ENCODE results near the gene MTMR12. TPM values are rescaled to one million over a fixed set of nuclear protein-coding genes. Genes with fewer than 3 reads are reported as not detected.
"Not testable (repeated sequence)": the region's sequence is repeated elsewhere in the genome, so short reads cannot be mapped to it uniquely, and the experiment has no call there.

The MTMR12 gene
- total RNA-seq, 2 donors from 2014 or later: 45.1 to 58.0 TPM

DNA sequence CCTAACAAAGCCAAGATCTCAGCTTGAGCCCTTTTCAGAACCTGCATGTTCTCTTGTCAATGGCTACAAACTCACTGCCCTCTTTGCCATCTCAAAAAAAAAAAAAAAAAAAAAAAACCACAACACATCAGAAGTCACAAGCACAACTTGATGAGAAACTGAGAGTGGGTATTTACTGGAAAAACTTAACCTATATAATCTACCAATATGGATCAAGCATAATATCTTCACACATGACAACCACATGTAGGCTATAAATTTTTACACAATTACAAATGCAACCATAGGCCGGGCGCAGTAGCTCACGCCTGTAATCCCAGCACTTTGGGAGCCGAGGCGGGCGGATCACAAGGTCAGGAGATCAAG, 9.0 kb downstream of the MTMR12 start:
- intact Hi-C loops (cut with DNase I): no loop called here
- DNase-seq (ENCODE audit: low spot score): no peak

DNA sequence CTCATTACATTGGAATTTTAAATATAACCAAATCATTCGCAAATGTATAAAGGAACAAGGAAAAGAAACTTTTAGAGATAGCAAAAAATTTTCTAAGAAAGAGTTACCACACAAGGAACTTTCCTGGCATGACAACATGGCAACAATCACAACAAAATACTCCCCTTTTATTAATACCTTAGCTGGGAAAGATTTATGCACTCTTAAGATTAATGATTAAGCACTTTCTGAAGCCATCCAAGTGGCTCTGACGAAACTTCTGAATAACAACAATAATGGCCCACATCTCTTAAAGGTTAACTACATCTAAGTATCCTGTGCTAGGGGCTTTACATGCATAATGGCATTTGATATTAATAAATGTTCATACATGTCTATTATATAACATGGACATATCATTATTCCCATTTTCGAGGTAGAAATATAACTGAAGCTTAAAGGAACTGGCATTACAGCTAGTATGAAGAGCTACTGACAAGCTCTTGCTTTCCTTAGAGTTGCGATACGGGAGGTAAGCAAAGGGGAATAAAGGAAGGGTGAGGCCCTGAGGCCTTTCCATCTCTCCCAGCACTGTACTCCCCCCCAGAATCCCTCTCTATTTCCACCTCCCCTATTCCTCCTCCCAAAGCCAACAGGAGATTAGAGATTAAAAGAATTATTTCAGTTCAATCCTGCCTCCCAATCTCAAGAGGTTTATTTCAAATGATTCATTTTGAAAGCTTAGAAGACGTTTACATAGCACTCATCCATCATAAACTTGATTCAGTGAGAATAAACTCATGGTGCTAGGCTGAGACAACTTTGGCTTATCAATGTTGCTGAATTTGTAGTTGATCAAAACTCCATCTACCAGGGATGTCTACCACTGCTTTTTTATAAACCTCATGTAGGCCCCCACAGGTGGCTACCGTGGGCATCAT, 9.6 kb downstream of the MTMR12 start:
- no peak for DNase-seq (ENCODE audit: low spot score)
- intact Hi-C loops (cut with DNase I): no loop called here

DNA sequence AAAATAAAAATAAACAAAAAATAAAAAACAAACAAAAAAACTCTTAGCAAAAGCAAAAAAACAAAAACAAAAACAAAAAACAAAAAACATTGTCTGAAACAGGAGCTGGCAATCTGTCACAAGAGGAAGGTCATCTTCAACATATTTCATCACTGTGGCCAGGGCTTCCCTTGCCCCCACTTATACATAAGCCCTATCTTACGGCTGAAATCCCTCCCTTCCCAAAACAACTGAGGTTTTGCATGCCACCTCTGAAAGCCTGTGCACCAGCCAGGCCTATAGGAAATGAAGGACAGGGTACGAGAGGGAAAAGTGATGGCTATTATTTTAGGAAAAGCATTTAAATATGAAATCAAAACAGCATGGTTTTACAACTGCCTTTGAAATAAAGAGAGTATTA, 10.8 kb downstream of the MTMR12 start:
- no peak for DNase-seq (ENCODE audit: low spot score)
- intact Hi-C loops (cut with DNase I): no loop called here

DNA sequence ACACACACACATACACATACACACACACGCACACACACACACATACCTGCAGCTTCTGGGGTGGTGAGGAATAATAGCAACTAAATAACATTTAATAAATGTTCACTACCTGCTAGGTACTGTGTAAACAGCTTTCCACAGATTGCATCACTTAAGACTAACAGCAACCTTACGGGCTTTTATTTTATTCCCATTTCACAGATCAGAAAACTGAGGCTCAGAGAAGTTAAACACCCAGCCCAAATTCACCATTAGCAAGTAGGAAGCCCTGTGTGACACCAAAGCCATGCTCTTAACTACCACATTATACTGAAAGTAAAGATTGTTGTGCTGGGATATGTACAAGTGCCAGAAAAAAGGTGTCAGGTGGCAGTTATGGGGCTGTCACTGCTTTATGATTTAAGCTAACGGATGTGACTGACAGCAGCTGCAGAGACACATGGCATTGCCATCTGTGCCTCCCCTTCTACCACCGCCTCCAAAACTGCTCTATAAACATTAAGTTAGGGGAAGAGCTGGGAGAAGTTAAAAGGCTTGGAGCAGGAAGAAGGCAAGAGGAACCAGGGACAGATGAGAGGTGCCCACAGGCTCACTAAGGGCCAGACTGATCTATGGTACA, 13.6 kb downstream of the MTMR12 start:
- intact Hi-C loops (cut with DNase I): no loop called here

DNA sequence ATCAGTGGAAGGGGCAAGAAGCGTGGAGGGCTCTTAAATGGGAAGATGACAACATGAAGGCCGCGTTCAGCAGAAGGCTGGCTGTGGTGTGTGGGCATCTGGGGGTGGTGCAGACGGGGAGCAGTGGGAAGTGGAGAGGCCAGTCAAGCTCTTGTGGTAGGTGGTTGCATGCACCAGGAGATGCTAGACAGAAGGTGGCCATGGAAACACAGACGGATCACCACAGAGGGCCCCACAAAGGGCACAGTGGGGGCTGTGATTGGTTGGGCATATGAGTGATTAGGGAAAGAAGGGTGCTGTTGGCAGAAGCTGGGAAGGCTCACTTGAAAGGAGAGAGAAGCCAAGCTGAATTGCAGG, 14.7 kb downstream of the MTMR12 start:
- intact Hi-C loops (cut with DNase I): no loop called here
- no peak for DNase-seq (ENCODE audit: low spot score)

More for the DNA sequence above, 13.6 kb downstream of the MTMR12 start:
- DNase-seq (ENCODE audit: low spot score): no peak

- intact Hi-C loops (cut with DNase I): no loop called here
- DNase-seq (ENCODE audit: low spot score): no peak
Observed at GRCh38 chr5:32297181-32298058, 15.3 kb downstream of the MTMR12 start.

GRCh38 chr5:32295966-32296772, 16.6 kb downstream of the MTMR12 start:
- DNase-seq (ENCODE audit: low spot score); intact Hi-C loops (cut with DNase I): not testable (repeated sequence)

DNA sequence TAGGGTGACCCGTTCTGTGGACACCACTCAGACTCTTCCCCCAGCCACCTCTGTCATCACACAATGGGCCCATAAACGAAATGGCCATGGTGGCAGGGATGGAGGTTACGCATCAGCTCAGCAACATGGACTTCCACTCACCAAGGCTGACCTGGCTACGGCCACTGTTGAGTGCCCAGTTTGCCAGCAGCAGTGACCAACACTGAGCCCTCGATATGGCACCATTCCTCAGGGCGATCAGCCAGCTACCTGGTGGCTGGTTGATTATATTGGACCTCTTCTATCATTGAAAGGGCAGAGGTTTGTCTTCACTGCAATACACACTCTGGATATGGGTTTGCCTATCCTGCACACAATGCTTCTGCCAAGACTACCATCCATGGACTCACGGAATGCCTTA, 21.1 kb downstream of the MTMR12 start:
- intact Hi-C loops (cut with DNase I): no loop called here
- no peak for DNase-seq (ENCODE audit: low spot score)

DNA sequence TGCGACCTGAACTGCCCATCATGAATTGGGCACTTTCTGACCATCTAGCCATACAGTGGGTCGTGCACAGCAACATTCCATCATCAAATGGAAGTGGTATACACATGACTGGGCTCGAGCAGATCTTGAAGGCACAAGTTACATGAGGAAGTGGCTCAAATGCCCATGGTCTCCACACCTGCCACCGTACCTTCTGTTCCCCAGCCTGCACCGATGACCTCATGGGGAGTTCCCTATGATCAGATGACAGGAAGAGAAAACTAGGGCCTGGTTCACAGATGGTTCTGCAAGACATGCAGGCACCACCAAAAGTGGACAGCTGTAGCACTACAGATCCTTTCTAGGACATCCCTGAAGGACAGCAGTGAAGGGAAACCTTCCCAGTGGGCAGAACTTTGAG, 21.8 kb downstream of the MTMR12 start:
- intact Hi-C loops (cut with DNase I): no loop called here
- DNase-seq (ENCODE audit: low spot score): no peak

DNA sequence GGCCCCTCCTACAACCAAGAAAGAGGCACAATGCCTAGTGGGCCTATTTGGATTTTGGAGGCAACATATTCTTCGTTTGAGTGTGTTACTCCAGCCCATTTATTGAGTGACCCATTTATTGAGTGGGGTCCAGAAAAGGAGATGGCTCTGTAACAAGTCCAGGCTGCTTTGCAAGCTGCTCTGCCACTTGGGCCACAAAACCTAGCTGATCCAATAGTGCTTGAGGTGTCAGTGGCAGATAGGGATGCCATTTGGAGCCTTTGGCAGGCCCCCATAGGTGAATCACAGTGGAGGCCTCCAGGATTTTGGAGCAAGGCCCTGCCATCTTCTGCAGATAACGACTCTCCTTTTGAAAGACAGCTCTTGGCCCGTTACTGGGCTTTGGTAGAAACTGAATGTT, 22.2 kb downstream of the MTMR12 start:
- intact Hi-C loops (cut with DNase I); DNase-seq (ENCODE audit: low spot score): not testable (repeated sequence)

DNA sequence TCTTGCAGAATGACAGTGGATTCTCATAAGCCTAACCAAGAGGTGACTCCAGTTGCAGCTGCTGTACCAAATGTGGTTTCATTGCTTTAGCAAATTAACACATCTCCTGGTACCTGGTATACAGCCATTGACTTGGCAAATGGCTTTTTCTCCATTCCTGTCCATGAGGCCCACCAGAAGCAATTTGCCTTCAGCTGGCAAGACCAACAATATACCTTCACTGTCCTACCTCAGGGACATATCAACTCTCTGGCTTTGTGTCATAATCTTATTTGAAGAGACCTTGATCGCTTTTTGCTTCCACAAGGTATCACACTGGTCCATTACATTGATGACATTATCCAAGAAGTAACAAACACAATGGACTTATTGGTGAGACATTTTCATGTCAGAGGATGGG, 22.8 kb downstream of the MTMR12 start:
- intact Hi-C loops (cut with DNase I); DNase-seq (ENCODE audit: low spot score): not testable (repeated sequence)

DNA sequence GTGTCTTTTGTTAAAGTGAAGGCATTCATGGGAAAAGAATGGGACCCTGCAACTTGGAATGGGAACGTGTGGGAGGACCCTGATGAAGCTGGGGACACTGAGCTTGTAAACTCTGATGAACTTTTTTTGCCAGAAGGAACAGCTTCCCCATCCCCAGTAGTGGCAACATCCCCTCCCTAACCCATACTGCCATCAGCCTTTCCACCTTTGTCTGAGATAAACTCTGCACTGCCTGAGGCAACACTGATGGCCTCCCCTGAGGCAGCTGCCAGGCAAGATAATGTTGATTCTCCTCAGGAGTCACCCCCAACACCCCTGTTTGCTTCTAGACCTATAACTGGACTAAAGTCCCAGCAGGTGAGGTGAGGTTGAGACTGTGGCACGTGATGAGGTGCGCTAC, 24.6 kb downstream of the MTMR12 start:
- intact Hi-C loops (cut with DNase I); DNase-seq (ENCODE audit: low spot score): not testable (repeated sequence)

- DNase-seq (ENCODE audit: low spot score); intact Hi-C loops (cut with DNase I): not testable (repeated sequence)
Observed at GRCh38 chr5:32287525-32287924, 25.2 kb downstream of the MTMR12 start.

- intact Hi-C loops (cut with DNase I): no loop called here
- DNase-seq (ENCODE audit: low spot score): no peak
Observed at GRCh38 chr5:32285510-32286138, 27.1 kb downstream of the MTMR12 start.

DNA sequence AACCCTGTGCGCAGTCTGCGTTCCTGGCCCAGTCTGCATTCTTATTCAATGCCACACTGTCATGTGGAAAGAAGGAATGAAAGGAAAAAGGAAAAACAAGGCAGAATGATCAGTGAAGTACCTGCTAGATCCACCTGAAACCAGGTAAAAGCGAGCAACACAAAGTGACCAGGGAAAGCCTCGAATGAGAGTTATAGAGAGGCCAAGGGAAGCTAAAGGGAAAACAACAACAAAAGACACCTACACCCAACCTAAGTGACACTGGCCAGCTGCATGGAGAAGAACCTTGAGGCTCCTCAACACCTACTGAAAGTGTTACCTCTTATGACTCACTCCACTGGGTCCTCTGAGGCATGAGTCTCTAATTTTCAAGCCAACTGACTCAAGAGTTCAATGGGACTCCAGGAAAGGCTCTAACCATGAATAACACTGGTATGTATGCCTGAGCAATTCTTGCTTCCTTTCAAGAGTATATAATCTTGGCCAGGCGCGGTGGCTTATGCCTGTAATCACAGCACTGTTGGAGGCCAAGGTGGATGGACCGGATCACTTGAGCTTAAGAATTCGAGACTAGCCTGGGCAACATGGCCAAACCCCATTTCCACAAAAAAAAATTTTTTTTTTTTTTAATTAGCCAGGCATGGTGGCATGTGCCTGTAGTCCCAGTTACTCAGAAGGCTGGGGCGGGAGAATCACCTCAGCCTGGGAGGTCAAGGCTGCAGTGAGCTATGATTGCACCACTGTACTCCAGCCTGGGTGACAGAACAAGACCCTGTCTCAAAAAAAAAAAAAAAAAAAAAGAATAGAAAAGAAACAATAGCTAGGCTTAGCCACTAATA, 29.0 kb downstream of the MTMR12 start:
- intact Hi-C loops (cut with DNase I): no loop called here

DNA sequence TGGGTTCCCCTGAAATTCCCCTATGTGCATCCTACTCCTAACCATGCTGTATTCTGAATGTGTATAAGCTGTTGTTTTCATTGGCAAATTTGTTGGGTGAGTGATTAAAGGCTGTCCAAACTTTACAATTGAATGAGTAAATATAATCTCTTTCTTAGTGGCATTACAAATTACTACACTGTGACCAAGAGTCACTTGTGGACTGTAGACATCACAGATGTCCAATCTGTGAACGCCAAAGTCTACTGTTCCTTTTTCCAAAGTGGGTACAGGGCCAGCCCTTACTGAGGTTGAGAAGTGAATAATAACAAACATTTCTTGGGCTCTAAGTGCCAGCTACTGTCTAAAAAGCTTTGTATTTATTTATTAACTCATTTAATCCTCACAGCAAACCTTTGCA, 29.7 kb downstream of the MTMR12 start:
- intact Hi-C loops (cut with DNase I): no loop called here
- DNase-seq (ENCODE audit: low spot score): no peak

More for the DNA sequence above, 29.0 kb downstream of the MTMR12 start:
- no peak for DNase-seq (ENCODE audit: low spot score)

GRCh38 chr5:32282633-32283032, 30.1 kb downstream of the MTMR12 start:
- intact Hi-C loops (cut with DNase I): no loop called here
- DNase-seq (ENCODE audit: low spot score): no peak
